Mucosa of descending colon (tissue), 3 donors: Measurements from ENCODE around the gene DOCK1. TPM values are rescaled to one million over a fixed set of nuclear protein-coding genes. Genes with fewer than 3 reads are reported as not detected.
"Not testable (repeated sequence)": the region's sequence is repeated elsewhere in the genome, so short reads cannot be mapped to it uniquely, and the experiment has no call there.

ENCODE experiments used
- ATAC-seq: fragments of 200-7000 bp; cut with Tn5 transposase; one replicate; pipeline ENCODE4 v1.9.1; 2020; ENCODE audit warnings: mild to moderate bottlenecking, moderate library complexity
- DNase-seq, 3 donors: peaks; one replicate each; pipeline ENCODE4 v3.0.0-alpha.2; 2020
- H3K36me3 ChIP-seq: fragments of 200-600 bp; one replicate; pipeline ENCODE4 v1.8.0; 2021; ENCODE audit warnings: low read depth, mild to moderate bottlenecking
- H3K4me1 ChIP-seq: fragments of 200-600 bp; one replicate; pipeline ENCODE4 v1.8.0; 2021; ENCODE audit warnings: low read depth, mild to moderate bottlenecking
- H3K4me3 ChIP-seq: fragments of 200-600 bp; one replicate; pipeline ENCODE4 v1.8.0; 2021; ENCODE audit warnings: mild to moderate bottlenecking
- H3K9me3 ChIP-seq: fragments of 200-600 bp; one replicate; pipeline ENCODE4 v1.8.0; 2021; ENCODE audit warnings: mild to moderate bottlenecking
- intact Hi-C, 2 donors: fragments of 100-400 bp; cut with DNase I in 1 of 2; cut with micrococcal nuclease in 1 of 2; formaldehyde crosslinking; loops; one replicate each; pipeline versions ENCODE4 v1.11.0 to v1.11.1; 2022; cut with DNase I, micrococcal nuclease
- total RNA-seq, 3 donors: library from RNA; stranded (reverse); fragmentation: NEBNext Ultra II Directional in 2 of 3; extraction: Animal tissue kit (Norgen Biotek cat#: 25700) in 2 of 3; gene quantifications; one replicate each; pipeline versions ENCODE4 v1.2.1 to v1.2.4, GENCODE V29; 2021 to 2023
- TF ChIP-seq, protein P1 (sequence below): fragments of 200-600 bp; IDR thresholded peaks from one replicate; pipeline ENCODE4 v1.8.0; 2022; ENCODE audit warnings: antibody characterized with exemption, mild to moderate bottlenecking
- donor health status: DM: no; HTN: no; CAD: no; lungs with moderate emphysema.
- donor health status: DM: no; HTN: no; CAD: no.
- donor health status: DM: no; HTN: yes; CAD: no.

DOCK1 gene
- total RNA-seq, 3 donors from 2014 or later: 56.5 to 103 (median 74.1) TPM

DNA sequence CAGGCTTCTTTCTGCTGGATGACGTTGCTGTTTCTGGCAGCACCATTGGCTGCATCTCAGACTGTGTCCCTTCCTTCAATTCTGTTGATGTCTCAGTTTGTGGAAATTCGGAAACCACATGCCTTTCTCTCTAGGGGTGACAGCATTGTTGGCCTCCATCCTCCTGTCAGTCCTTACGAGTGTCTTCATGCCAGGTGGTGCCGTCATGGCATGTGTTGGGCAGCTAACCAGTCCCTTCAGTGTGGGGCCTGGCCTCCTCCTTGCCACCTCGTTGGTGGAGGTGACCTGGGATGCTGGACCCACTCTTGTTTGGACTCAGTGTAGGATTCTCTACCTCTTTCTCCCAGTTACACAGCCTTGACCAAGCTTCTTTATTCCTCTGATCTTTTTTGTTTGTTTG lies 402.8 kb downstream of the DOCK1 start:
- TF ChIP-seq, protein P1, sequence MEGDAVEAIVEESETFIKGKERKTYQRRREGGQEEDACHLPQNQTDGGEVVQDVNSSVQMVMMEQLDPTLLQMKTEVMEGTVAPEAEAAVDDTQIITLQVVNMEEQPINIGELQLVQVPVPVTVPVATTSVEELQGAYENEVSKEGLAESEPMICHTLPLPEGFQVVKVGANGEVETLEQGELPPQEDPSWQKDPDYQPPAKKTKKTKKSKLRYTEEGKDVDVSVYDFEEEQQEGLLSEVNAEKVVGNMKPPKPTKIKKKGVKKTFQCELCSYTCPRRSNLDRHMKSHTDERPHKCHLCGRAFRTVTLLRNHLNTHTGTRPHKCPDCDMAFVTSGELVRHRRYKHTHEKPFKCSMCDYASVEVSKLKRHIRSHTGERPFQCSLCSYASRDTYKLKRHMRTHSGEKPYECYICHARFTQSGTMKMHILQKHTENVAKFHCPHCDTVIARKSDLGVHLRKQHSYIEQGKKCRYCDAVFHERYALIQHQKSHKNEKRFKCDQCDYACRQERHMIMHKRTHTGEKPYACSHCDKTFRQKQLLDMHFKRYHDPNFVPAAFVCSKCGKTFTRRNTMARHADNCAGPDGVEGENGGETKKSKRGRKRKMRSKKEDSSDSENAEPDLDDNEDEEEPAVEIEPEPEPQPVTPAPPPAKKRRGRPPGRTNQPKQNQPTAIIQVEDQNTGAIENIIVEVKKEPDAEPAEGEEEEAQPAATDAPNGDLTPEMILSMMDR: no peak
- no peaks in the 10 kb centered on the region for H3K4me1 ChIP-seq
- intact Hi-C loops: no loop called here
- ATAC-seq (no peak), DNase-seq (no peak)
- H3K4me3 ChIP-seq: no peak overlapping the region
- no peaks in the 10 kb centered on the region for H3K36me3 ChIP-seq
- H3K9me3 ChIP-seq: no peaks in the 10 kb centered on the region

DNA sequence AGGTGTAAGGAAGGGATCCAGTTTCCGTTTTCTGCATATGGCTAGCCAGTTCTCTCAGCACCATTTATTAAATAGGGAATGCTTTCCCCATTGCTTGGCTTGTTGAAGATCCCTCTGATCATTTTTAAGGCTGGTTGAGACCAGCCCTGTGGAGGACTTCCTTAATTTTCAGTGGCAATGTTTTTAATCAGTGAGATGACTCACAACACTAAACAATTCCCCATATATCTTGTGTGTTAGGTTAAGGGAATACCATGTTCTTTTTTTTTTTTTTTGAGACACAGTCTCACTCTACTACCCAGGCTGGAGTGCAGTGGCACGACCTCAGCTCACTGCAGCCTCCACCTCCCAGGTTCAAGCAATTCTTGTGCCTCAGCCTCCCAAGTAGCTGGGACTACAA lies 404.4 kb downstream of the DOCK1 start:
- H3K4me3 ChIP-seq, H3K4me1 ChIP-seq, DNase-seq, intact Hi-C loops, H3K36me3 ChIP-seq, H3K9me3 ChIP-seq: not testable (repeated sequence)
- ATAC-seq: peak; percentile 42

DNA sequence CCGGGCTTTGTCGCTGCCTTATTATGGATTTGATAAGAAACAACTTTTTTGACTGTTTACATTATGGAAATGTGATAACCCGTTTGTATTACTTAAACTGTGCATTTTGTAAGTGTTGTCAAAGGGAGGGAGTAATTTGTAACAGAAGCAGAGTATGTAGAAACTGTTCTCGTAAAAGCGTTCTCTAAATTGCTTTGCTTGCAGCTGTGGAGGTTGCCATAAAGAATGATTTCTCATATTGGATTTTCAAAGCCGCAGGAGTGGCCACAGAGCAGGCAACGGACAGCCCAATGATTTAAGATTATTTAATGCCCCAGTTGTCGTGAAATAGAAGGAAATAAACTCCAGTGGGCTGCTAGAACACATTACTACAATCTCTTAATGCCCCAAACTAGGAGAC lies 405.2 kb downstream of the DOCK1 start:
- ATAC-seq: peak; percentile 62
- TF ChIP-seq, protein P1: no peak
- intact Hi-C loops: no loop called here

DNA sequence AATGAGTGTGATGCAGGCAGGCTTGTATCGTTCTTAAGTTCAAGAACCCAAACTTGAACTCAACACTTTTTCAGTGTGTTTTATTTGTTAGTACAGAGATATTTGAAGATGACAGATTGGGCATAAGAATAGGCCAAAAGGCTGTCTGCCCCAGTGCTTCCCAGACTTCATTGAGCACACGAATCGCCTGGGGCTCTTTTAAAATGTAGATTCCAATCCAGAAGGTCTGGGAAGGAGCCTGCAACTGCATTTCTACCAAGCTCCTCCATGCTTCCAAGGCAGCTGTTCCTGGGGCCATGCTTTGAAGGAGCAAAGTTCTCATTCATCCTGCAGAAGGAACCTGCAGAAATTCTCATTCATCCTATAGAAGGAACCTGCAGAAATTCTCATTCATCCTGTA lies 405.7 kb downstream of the DOCK1 start:
- DNase-seq (no peak), ATAC-seq (no peak)
- H3K4me3 ChIP-seq: no peak overlapping the region
- no peaks in the 10 kb centered on the region for H3K9me3 ChIP-seq
- intact Hi-C loops: no loop called here
- no peaks in the 10 kb centered on the region for H3K36me3 ChIP-seq
- H3K4me1 ChIP-seq: no peaks in the 10 kb centered on the region
- TF ChIP-seq, protein P1: no peak

More for the DNA sequence above, 405.2 kb downstream of the DOCK1 start:
- DNase-seq: no peak
- no peaks in the 10 kb centered on the region for H3K9me3 ChIP-seq
- H3K36me3 ChIP-seq: no peaks in the 10 kb centered on the region
- no peak overlapping the region for H3K4me3 ChIP-seq
- H3K4me1 ChIP-seq: no peaks in the 10 kb centered on the region

DNA sequence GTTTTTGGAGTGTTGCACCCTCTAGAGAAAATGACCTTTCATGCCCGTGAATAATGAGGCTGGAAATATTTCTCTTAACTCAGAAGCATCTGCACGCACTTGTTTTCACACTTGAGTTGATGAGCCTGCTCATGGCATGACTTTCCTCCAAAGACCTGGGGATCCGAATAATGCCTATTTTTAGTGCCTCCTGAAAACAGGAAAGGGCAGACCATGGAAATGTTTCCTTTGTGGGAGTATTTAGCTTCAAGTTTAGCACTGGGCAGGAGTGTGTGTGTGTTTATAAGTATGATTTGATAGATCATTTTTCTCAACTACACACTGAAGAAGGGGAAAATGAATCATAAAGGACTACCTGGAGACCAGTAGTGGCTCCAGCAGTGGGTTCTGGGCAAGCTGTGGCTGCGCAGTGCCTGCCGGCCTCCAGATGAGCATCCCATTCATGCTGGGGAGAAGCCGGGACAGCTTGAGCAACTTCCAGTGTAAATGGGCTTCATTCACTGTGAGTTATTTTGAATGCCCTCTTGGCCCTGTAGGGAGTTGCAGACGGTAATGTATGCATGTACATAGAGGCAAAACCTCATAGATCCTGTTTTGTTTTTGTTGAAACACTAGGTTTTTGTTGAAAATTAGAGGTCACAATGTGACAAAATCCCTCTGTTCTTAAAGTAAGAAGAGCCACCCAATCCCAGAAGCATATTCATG lies 408.9 kb downstream of the DOCK1 start:
- no peaks in the 10 kb centered on the region for H3K36me3 ChIP-seq
- H3K9me3 ChIP-seq: no peaks in the 10 kb centered on the region
- no peaks in the 10 kb centered on the region for H3K4me1 ChIP-seq
- DNase-seq (no peak), ATAC-seq (no peak)
- intact Hi-C loops: no loop called here
- TF ChIP-seq, protein P1: no peak
- no peak overlapping the region for H3K4me3 ChIP-seq

DNA sequence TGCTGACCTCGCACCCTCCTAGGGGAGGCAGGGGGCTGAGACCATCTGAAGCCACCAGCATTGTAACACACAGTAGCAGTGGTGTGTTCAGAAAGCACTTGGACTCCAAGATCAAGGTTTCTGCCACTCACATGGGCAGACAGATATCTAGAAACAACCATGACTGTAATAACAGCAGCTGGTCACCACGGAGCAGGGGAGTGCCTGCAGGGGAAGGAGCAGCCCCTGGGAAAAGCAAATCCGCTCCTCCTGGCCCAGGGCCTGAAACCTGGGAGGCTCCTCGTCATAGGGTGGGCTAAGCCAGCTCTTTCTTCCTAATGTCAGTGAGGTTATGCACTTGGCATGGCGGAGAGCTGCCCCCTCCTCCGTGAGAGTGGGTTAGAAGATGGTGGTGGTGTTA lies 409.6 kb downstream of the DOCK1 start:
- H3K9me3 ChIP-seq: no peaks in the 10 kb centered on the region
- DNase-seq: no peak
- no peaks in the 10 kb centered on the region for H3K4me1 ChIP-seq
- TF ChIP-seq, protein P1: no peak
- no peak overlapping the region for H3K4me3 ChIP-seq
- intact Hi-C loops: no loop called here
- no peak for ATAC-seq
- no peaks in the 10 kb centered on the region for H3K36me3 ChIP-seq
